H1 (cell line): ENCODE data around the gene SPRN. TPM values are rescaled to one million over a fixed set of nuclear protein-coding genes. Genes with fewer than 3 reads are reported as not detected.

ENCODE experiments used
- CTCF ChIA-PET: fragments of 300-600 bp; sonication (Branson Sonifier 250); formaldehyde crosslinking; loops from one replicate; lab custom pipeline; 2021; ENCODE audit not compliant: partially characterized antibody; lab: Charles Lee
- POLR2A ChIA-PET: fragments of 300-600 bp; sonication (Branson Sonifier 250); formaldehyde crosslinking; loops from one replicate; lab custom pipeline; 2021; ENCODE audit warnings: inconsistent platforms; ENCODE audit not compliant: partially characterized antibody; lab: Charles Lee
- DNase-seq, 2 experiments: peaks; one replicate each; pipeline versions ENCODE4 v3.0.0 to v3.0.0-alpha.2; 2010 to 2022; ENCODE audit warnings: low spot score in 2 of 2, low read depth in 1 of 2, mixed read lengths in 1 of 2
- FAIRE-seq: peaks from 2 replicates; lab custom pipeline; 2011; peaks lifted over from hg19 to GRCh38; lab: Jason Lieb, UNC
- H2AFZ ChIP-seq: 2 replicates; pipeline ENCODE4 v1.8.1; 2012; ENCODE audit warnings: low read length, inconsistent platforms
- H2AK5ac ChIP-seq: 2 replicates; pipeline ENCODE4 v1.6.1; 2013; ENCODE audit warnings: low read depth, low read length
- H2BK120ac ChIP-seq: replicated peaks from 2 replicates; pipeline ENCODE3; 2013; ENCODE audit warnings: low read depth, low read length, inconsistent platforms
- H2BK12ac ChIP-seq: 2 replicates; pipeline ENCODE4 v1.6.1; 2013; ENCODE audit warnings: low read depth, low read length
- H2BK15ac ChIP-seq: 2 replicates; pipeline ENCODE4 v1.6.1; 2013; ENCODE audit warnings: low read length
- H2BK20ac ChIP-seq: 2 replicates; pipeline ENCODE4 v1.6.1; 2013; ENCODE audit warnings: low read length
- H2BK5ac ChIP-seq: 2 replicates; pipeline ENCODE4 v1.6.1; 2013; ENCODE audit warnings: low read depth, low read length
- H3K14ac ChIP-seq: 2 replicates; pipeline ENCODE4 v1.6.1; 2013; ENCODE audit warnings: inconsistent platforms; ENCODE audit not compliant: insufficient read length
- H3K18ac ChIP-seq: 2 replicates; pipeline ENCODE4 v1.6.1; 2013; ENCODE audit warnings: low read length; ENCODE audit errors: extremely low read depth
- H3K23ac ChIP-seq: 2 replicates; pipeline ENCODE4 v1.6.1; 2013; ENCODE audit warnings: inconsistent platforms; ENCODE audit not compliant: insufficient read length
- H3K23me2 ChIP-seq: 2 replicates; pipeline ENCODE4 v1.6.1; 2013; ENCODE audit warnings: low read depth, low read length
- H3K27ac ChIP-seq: 2 replicates; pipeline ENCODE4 v1.6.1; 2011; ENCODE audit warnings: low read depth, low read length, inconsistent platforms
- H3K27me3 ChIP-seq, 4 experiments: replicated peaks in 1 of 4; 1 replicate in 1 of 4; 2 replicates in 3 of 4; pipeline versions ENCODE4 v1.6.1 to v1.8.1; 2011 to 2013; ENCODE audit warnings: low read length in 3 of 4, mild to moderate bottlenecking in 3 of 4, inconsistent platforms in 2 of 4, mixed read lengths in 2 of 4, moderate library complexity in 1 of 4; ENCODE audit not compliant: control insufficient read depth in 3 of 4, insufficient read depth in 3 of 4; ENCODE audit errors: extremely low read depth in 1 of 4
- H3K36me3 ChIP-seq, 4 experiments: 2 replicates each; pipeline versions ENCODE4 v1.6.1 to v1.8.1; 2011 to 2013; ENCODE audit warnings: mild to moderate bottlenecking in 4 of 4, low read length in 3 of 4, moderate library complexity in 2 of 4, control low read depth in 1 of 4, inconsistent platforms in 1 of 4; ENCODE audit not compliant: insufficient read depth in 4 of 4, control insufficient read depth in 2 of 4
- H3K4ac ChIP-seq: replicated peaks from 2 replicates; pipeline ENCODE3; 2013; ENCODE audit warnings: low read length, low read depth, mixed read lengths, inconsistent platforms; ENCODE audit not compliant: insufficient read length
- H3K4me1 ChIP-seq, 4 experiments: replicated peaks in 1 of 4; 1 replicate in 1 of 4; 2 replicates in 3 of 4; pipeline versions ENCODE4 v1.6.1 to v1.8.1; 2011 to 2013; ENCODE audit warnings: low read length in 3 of 4, inconsistent platforms in 2 of 4, mixed read lengths in 1 of 4; ENCODE audit not compliant: insufficient read depth in 4 of 4, control insufficient read depth in 3 of 4
- H3K4me2 ChIP-seq, 2 experiments: 2 replicates each; pipeline versions ENCODE4 v1.6.1 to v1.8.1; 2011 to 2013; ENCODE audit warnings: low read depth in 2 of 2, low read length in 2 of 2, control low read depth in 1 of 2, inconsistent platforms in 1 of 2, mild to moderate bottlenecking in 1 of 2; ENCODE audit not compliant: insufficient read depth in 1 of 2
- H3K4me3 ChIP-seq, 4 experiments: fragments of 200-600, 300-600 bp in 1 of 4; sonication (generic), shearing (Covaris generic), sonication (Bioruptor Twin) in 1 of 4; 2 replicates each; pipeline versions ENCODE4 v1.5.1 to v1.8.1; 2011 to 2016; ENCODE audit warnings: low read length in 4 of 4, low read depth in 3 of 4, control low read depth in 2 of 4, inconsistent platforms in 2 of 4, mild to moderate bottlenecking in 2 of 4, mixed read lengths in 1 of 4, moderate library complexity in 1 of 4; ENCODE audit not compliant: insufficient read depth in 2 of 4; ENCODE audit errors: extremely low read depth in 1 of 4
- H3K56ac ChIP-seq: replicated peaks from 2 replicates; pipeline ENCODE3; 2013; ENCODE audit warnings: low read depth, mild to moderate bottlenecking, mixed read lengths, low read length, inconsistent platforms; ENCODE audit not compliant: insufficient read length
- H3K79me1 ChIP-seq: 2 replicates; pipeline ENCODE4 v1.6.1; 2013; ENCODE audit warnings: low read depth, low read length, control low read depth
- H3K79me2 ChIP-seq, 2 experiments: 2 replicates each; pipeline versions ENCODE4 v1.6.1 to v1.8.1; 2012 to 2013; ENCODE audit warnings: low read length in 2 of 2, mild to moderate bottlenecking in 2 of 2, inconsistent platforms in 1 of 2; ENCODE audit not compliant: insufficient read depth in 2 of 2, control insufficient read depth in 1 of 2
- H3K9ac ChIP-seq, 4 experiments: replicated peaks in 1 of 4; 1 replicate in 1 of 4; 2 replicates in 3 of 4; pipeline versions ENCODE4 v1.6.1 to v1.8.1; 2011 to 2013; ENCODE audit warnings: low read depth in 3 of 4, low read length in 3 of 4, control low read depth in 2 of 4, mild to moderate bottlenecking in 2 of 4, moderate library complexity in 2 of 4, inconsistent platforms in 1 of 4; ENCODE audit errors: extremely low read depth in 1 of 4
- H3K9me3 ChIP-seq, 2 experiments: 2 replicates each; pipeline versions ENCODE4 v1.6.1 to v1.8.1; 2012 to 2013; ENCODE audit warnings: mild to moderate bottlenecking in 2 of 2, moderate library complexity in 2 of 2, control low read depth in 1 of 2, inconsistent platforms in 1 of 2, low read depth in 1 of 2, low read length in 1 of 2, mixed read lengths in 1 of 2; ENCODE audit not compliant: insufficient read depth in 2 of 2
- H4K20me1 ChIP-seq, 2 experiments: replicated peaks in 1 of 2; 2 replicates each; pipeline versions ENCODE3 to v1.8.1; 2011 to 2013; ENCODE audit warnings: inconsistent platforms in 2 of 2, low read length in 2 of 2, mild to moderate bottlenecking in 1 of 2; ENCODE audit not compliant: insufficient read depth in 2 of 2, control insufficient read depth in 1 of 2
- H4K5ac ChIP-seq: 2 replicates; pipeline ENCODE4 v1.6.1; 2013; ENCODE audit warnings: low read length, low read depth, mixed read lengths, inconsistent platforms; ENCODE audit not compliant: insufficient read length
- H4K8ac ChIP-seq: 2 replicates; pipeline ENCODE4 v1.8.0; 2013; ENCODE audit warnings: mild to moderate bottlenecking, moderate library complexity, low read length, inconsistent platforms; ENCODE audit not compliant: insufficient read depth; ENCODE audit errors: extremely low read depth
- H4K91ac ChIP-seq: replicated peaks from 2 replicates; pipeline ENCODE3; 2013; ENCODE audit warnings: low read length, mixed read lengths, inconsistent platforms; ENCODE audit not compliant: insufficient read length
- CREB1 ChIP-seq: IDR thresholded peaks from 2 replicates; pipeline ENCODE4 v1.6.1; 2012; ENCODE audit warnings: inconsistent platforms
- CTBP2 ChIP-seq: IDR thresholded peaks from 2 replicates; pipeline ENCODE4 v1.7.0; 2011; ENCODE audit warnings: borderline replicate concordance, mild to moderate bottlenecking, moderate library complexity, mixed read lengths, low read length; ENCODE audit not compliant: insufficient read depth, insufficient read length
- EGR1 ChIP-seq: IDR thresholded peaks from 2 replicates; pipeline ENCODE4 v1.6.1; 2011; ENCODE audit warnings: low read depth, low read length, borderline replicate concordance
- EP300 ChIP-seq, 2 experiments: IDR thresholded peaks; 1 replicate in 1 of 2; 2 replicates in 1 of 2; pipeline ENCODE4 v1.6.1; 2011 to 2012; ENCODE audit warnings: low read depth in 2 of 2, low read length in 2 of 2, mild to moderate bottlenecking in 2 of 2, borderline replicate concordance in 1 of 2, inconsistent platforms in 1 of 2, moderate library complexity in 1 of 2
- GABPA ChIP-seq: IDR thresholded peaks from 2 replicates; pipeline ENCODE4 v1.6.1; 2011; ENCODE audit warnings: mild to moderate bottlenecking, low read length, moderate library complexity, borderline replicate concordance; ENCODE audit not compliant: insufficient read depth
- JUND ChIP-seq: IDR thresholded peaks from 2 replicates; pipeline ENCODE4 v1.6.1; 2011; ENCODE audit warnings: mild to moderate bottlenecking, improper control_type of control experiment, low read length
- POLR2A ChIP-seq, 2 experiments: IDR thresholded peaks; 1 replicate in 1 of 2; 2 replicates in 1 of 2; pipeline ENCODE4 v1.6.1; 2011; ENCODE audit warnings: low read depth in 2 of 2, low read length in 2 of 2, mild to moderate bottlenecking in 2 of 2; ENCODE audit errors: control extremely low read depth in 1 of 2
- RAD21 ChIP-seq, 2 experiments: IDR thresholded peaks in 1 of 2; conservative IDR thresholded peaks in 1 of 2; 2 replicates each; pipeline ENCODE4 v1.6.1; 2011; ENCODE audit warnings: low read depth in 2 of 2, low read length in 2 of 2, improper control_type of control experiment in 1 of 2, inconsistent platforms in 1 of 2, mild to moderate bottlenecking in 1 of 2, moderate library complexity in 1 of 2
- SP2 ChIP-seq: IDR thresholded peaks from 2 replicates; pipeline ENCODE4 v1.6.1; 2012; ENCODE audit warnings: mild to moderate bottlenecking, low read length, inconsistent platforms
- TCF12 ChIP-seq: IDR thresholded peaks from 2 replicates; pipeline ENCODE4 v1.6.1; 2011; ENCODE audit warnings: low read depth, mild to moderate bottlenecking, low read length
- WGBS, 2 experiments: shearing (Covaris generic) in 1 of 2; methylation state at CpG; one replicate each; pipeline versions ENCODE4 v1.1.6 to v1.1.7; 2013 to 2015; ENCODE audit warnings: low lambda C conversion rate in 2 of 2, mixed read lengths in 2 of 2, inconsistent platforms in 1 of 2, low coverage in 1 of 2, missing lambda C conversion rate in 1 of 2; ENCODE audit not compliant: insufficient replicate concordance in 2 of 2, insufficient coverage in 1 of 2, insufficient read length in 1 of 2; ENCODE audit errors: extremely low coverage in 1 of 2, missing lambda C conversion rate in 1 of 2; 5-methylcytosine and 5-hydroxymethylcytosine counted together
- polyA plus RNA-seq, 7 experiments: library from polyadenylated mRNA; depleted of rRNA in 3 of 7; stranded (reverse) in 5 of 7; unstranded in 2 of 7; fragments of >200 nt in 5 of 7; fragments of 200-250 nt in 2 of 7; gene quantifications; 1 replicate in 5 of 7; 2 replicates in 1 of 7; 4 replicates in 1 of 7; pipeline versions ENCODE4 v1.2.1 to v1.2.3, GENCODE V29; 2011 to 2013; ENCODE audit warnings: missing spikeins in 2 of 7, mixed read lengths in 2 of 7
- total RNA-seq: library from RNA; stranded (reverse); fragmentation: NEBNext Ultra II Directional; extraction: Animal tissue kit (Norgen Biotek cat#: 25700); gene quantifications from 2 replicates; pipeline ENCODE4 v1.2.1, GENCODE V29; 2021
- TF ChIP-seq, protein P1 (sequence below): IDR thresholded peaks from 2 replicates; pipeline ENCODE4 v1.6.1; 2011; ENCODE audit warnings: low read length, improper control_type of control experiment

Gene SPRN
- total and polyA plus RNA-seq, 2 of the 8 experiments (the other 6 are each of a cell fraction or from before 2014, with no cell fraction given), result 0.23 to 0.24 TPM

DNA sequence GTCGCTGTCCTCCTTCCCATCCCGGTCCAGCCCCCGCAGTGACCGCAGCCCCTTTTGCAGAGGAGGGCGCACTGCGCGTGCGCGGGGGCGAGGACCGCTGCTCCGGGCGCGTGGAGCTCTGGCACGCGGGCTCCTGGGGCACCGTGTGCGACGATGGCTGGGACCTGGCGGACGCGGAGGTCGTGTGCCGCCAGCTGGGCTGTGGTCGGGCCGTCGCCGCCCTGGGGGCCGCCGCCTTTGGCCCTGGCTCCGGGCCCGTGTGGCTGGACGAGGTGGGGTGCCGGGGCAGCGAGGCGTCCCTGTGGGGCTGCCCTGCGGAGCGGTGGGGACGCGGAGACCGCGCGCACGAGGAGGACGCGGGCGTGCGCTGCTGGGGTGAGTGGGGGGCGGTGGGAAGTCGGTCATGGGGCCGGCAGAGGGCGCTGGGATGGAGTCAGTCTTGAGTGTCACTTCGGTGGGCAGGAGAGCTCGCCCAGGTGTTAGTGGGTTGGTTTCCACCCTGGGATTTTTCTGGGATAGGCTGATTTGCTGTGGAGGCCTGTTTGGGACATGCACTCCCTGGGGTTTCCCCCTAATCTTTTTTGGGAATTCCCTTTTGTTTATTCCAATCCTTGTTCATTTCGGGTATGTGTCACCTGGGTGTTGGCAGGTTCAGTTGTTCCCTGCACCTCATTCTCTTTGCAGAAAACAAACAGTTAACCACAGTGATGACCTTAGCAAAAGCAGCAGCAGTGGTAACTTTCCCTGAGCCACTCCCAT lies 40.9 kb upstream of the SPRN start:
- Histone ChIP-seq H3K4me3 (no peak overlapping the region), H2AFZ (no peak overlapping the region), H3K9ac (no peak overlapping the region), H3K36me3 (no peaks in the 10 kb centered on the region), H2BK12ac (no peak overlapping the region), H3K9me3 (peaks cover 61 to 73% of the 10 kb centered on the region in 2 experiments), H3K18ac (no peak overlapping the region), H3K23ac (no peak overlapping the region), H3K4ac (no peak overlapping the region), H4K8ac (no peak overlapping the region), H3K14ac (no peak overlapping the region), H2BK120ac (no peak overlapping the region), H3K4me1 (no peaks in the 10 kb centered on the region), H3K27ac (no peak overlapping the region), H2BK15ac (no peak overlapping the region), H3K4me2 (no peak overlapping the region), H4K91ac (no peak overlapping the region), H3K23me2 (no peaks in the 10 kb centered on the region), H4K20me1 (no peaks in the 10 kb centered on the region), H3K27me3 (no peaks in the 10 kb centered on the region), H2AK5ac (no peak overlapping the region), H3K56ac (no peak overlapping the region), H3K79me1 (no peaks in the 10 kb centered on the region), H3K79me2 (no peaks in the 10 kb centered on the region), H2BK20ac (no peak overlapping the region), H2BK5ac (no peak overlapping the region), H4K5ac (no peak overlapping the region)
- 90% methylated on average over 42 of the region's 55 CpGs; no CpG with 5 or more reads in 1 of the 2 experiments for WGBS, 2 experiments
- no peak for TF ChIP-seq SP2
- no peak for TF ChIP-seq POLR2A (IDR thresholded peaks at IDR 0.05; ENCODE audit: control extremely low read depth in 1 of 2, low read depth in 2 of 2, low read length in 2 of 2)
- no peak for TF ChIP-seq EP300 (IDR thresholded peaks at IDR 0.05; ENCODE audit: borderline replicate concordance in 1 of 2, low read depth in 2 of 2, low read length in 2 of 2)
- no peak for TF ChIP-seq RAD21 (IDR thresholded peaks at IDR 0.05 in 1 of 2, conservative IDR thresholded peaks at IDR 0.05 in 1 of 2; ENCODE audit: low read depth in 2 of 2, low read length in 2 of 2)
- TF ChIP-seq, protein P1, sequence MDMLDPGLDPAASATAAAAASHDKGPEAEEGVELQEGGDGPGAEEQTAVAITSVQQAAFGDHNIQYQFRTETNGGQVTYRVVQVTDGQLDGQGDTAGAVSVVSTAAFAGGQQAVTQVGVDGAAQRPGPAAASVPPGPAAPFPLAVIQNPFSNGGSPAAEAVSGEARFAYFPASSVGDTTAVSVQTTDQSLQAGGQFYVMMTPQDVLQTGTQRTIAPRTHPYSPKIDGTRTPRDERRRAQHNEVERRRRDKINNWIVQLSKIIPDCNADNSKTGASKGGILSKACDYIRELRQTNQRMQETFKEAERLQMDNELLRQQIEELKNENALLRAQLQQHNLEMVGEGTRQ, result no peak
- no peak for TF ChIP-seq GABPA
- no peak for TF ChIP-seq EGR1
- no peak for TF ChIP-seq CREB1
- TF ChIP-seq JUND, result no peak
- no peak for TF ChIP-seq CTBP2
- no peak for TF ChIP-seq TCF12
- FAIRE-seq (no peak), DNase-seq (no peak)
- POLR2A ChIA-PET, result no interaction called here
- CTCF ChIA-PET, result interaction anchor here (1.7 kb wide), 1 partner anchor 136 kb away, joined by 4 read pairs; no protein-coding TSS in a partner anchor
